HEK293 (cell line): ENCODE data around the gene SLC25A47.

ENCODE experiments used
- CTCF ChIA-PET: fragments of 350-600 bp; formaldehyde crosslinking; extraction: SDS; loops from one replicate; lab custom pipeline; 2021; ENCODE audit warnings: antibody characterized with exemption; lab: Yijun Ruan, JAX
- POLR2A ChIA-PET: fragments of 300-600 bp; formaldehyde crosslinking; extraction: SDS; loops from one replicate; lab custom pipeline; 2020; ENCODE audit warnings: antibody characterized with exemption, inconsistent platforms; lab: Yijun Ruan, JAX
- H3K27ac ChIP-seq: fragments of 200-500 bp; sonication (Bioruptor generic); 2 replicates; pipeline ENCODE4 v1.5.1; 2014; ENCODE audit warnings: low read depth, low read length, control low read depth, inconsistent platforms; ENCODE audit errors: extremely low read depth
- H3K36me3 ChIP-seq, 2 experiments: fragments of 200-500 bp in 1 of 2; sonication (Bioruptor generic) in 1 of 2; 1 replicate in 1 of 2; 2 replicates in 1 of 2; pipeline ENCODE4 v1.5.1; 2014 to 2017; ENCODE audit warnings: inconsistent platforms in 2 of 2, low read length in 2 of 2; ENCODE audit not compliant: control insufficient read depth in 2 of 2, insufficient read depth in 1 of 2
- H3K4me1 ChIP-seq: fragments of 200-500 bp; sonication (Bioruptor generic); 2 replicates; pipeline ENCODE4 v1.5.1; 2014; ENCODE audit warnings: mild to moderate bottlenecking, low read length, inconsistent platforms; ENCODE audit not compliant: control insufficient read depth, insufficient read depth
- H3K4me3 ChIP-seq: 2 replicates; pipeline ENCODE4 v1.5.1; 2011; ENCODE audit warnings: low read depth, mild to moderate bottlenecking, control low read depth, low read length, moderate library complexity
- H3K9me3 ChIP-seq: fragments of 200-500 bp; sonication (Bioruptor generic); 2 replicates; pipeline ENCODE4 v1.5.1; 2014; ENCODE audit warnings: low read depth, low read length, inconsistent platforms; ENCODE audit not compliant: control insufficient read depth, insufficient read depth
- BCL11B ChIP-seq: fragments of 450-650 bp; formaldehyde crosslinking; IDR thresholded peaks from 2 replicates; pipeline ENCODE4 v1.5.1; 2016; ENCODE audit warnings: low read depth, missing biosample characterization, missing genetic modification characterization
- CTCF ChIP-seq: fragments of 450-650 bp; formaldehyde crosslinking; IDR thresholded peaks from 2 replicates; pipeline ENCODE4 v1.5.1; 2016; ENCODE audit warnings: missing biosample characterization, missing genetic modification characterization
- GLI2 ChIP-seq: fragments of 450-650 bp; formaldehyde crosslinking; IDR thresholded peaks from 2 replicates; pipeline ENCODE4; 2017; ENCODE audit warnings: missing biosample characterization, missing genetic modification characterization, low read depth, borderline replicate concordance
- GLIS1 ChIP-seq: fragments of 450-650 bp; formaldehyde crosslinking; IDR thresholded peaks from 2 replicates; pipeline ENCODE4 v1.5.1; 2016; ENCODE audit warnings: missing biosample characterization, missing genetic modification characterization
- HOXC10 ChIP-seq: sonication (generic); formaldehyde crosslinking; IDR thresholded peaks from 2 replicates; pipeline ENCODE4 v1.8.1; 2023; ENCODE audit warnings: mild to moderate bottlenecking, missing genetic modification reagents
- HOXD13 ChIP-seq: sonication (generic); formaldehyde crosslinking; IDR thresholded peaks from 2 replicates; pipeline ENCODE4 v1.8.0; 2022; ENCODE audit warnings: missing genetic modification reagents, borderline replicate concordance
- RBAK ChIP-seq: fragments of 450-650 bp; formaldehyde crosslinking; IDR thresholded peaks from 2 replicates; pipeline ENCODE4 v1.5.1; 2016; ENCODE audit warnings: missing biosample characterization, missing genetic modification characterization
- REPIN1 ChIP-seq: fragments of 450-650 bp; formaldehyde crosslinking; IDR thresholded peaks from 2 replicates; pipeline ENCODE4 v1.5.1; 2017; ENCODE audit warnings: missing biosample characterization, missing genetic modification characterization, low read depth
- SALL2 ChIP-seq: fragments of 450-650 bp; formaldehyde crosslinking; IDR thresholded peaks from 2 replicates; pipeline ENCODE4 v1.5.0; 2017; ENCODE audit warnings: missing biosample characterization, mild to moderate bottlenecking, missing genetic modification characterization, borderline replicate concordance
- TCF7L2 ChIP-seq: IDR thresholded peaks from 2 replicates; pipeline ENCODE4 v1.6.1; 2011; ENCODE audit warnings: low read depth, mild to moderate bottlenecking, inconsistent platforms, low read length, moderate library complexity, borderline replicate concordance
- ZBTB21 ChIP-seq: fragments of 450-650 bp; formaldehyde crosslinking; IDR thresholded peaks from 2 replicates; pipeline ENCODE4 v1.5.1; 2017; ENCODE audit warnings: missing biosample characterization, missing genetic modification characterization
- ZBTB26 ChIP-seq: fragments of 450-650 bp; formaldehyde crosslinking; optimal IDR thresholded peaks from 2 replicates; pipeline ENCODE3; 2016; ENCODE audit warnings: missing biosample characterization, mild to moderate bottlenecking, missing genetic modification characterization
- ZBTB7A ChIP-seq: fragments of 450-650 bp; formaldehyde crosslinking; IDR thresholded peaks from 2 replicates; pipeline ENCODE4 v1.5.1; 2016; ENCODE audit warnings: low read depth, missing biosample characterization, missing genetic modification characterization
- ZFP3 ChIP-seq: fragments of 450-650 bp; formaldehyde crosslinking; IDR thresholded peaks from 2 replicates; pipeline ENCODE4 v1.5.1; 2016; ENCODE audit warnings: low read depth, missing biosample characterization, missing genetic modification characterization
- ZFP69B ChIP-seq: fragments of 450-650 bp; formaldehyde crosslinking; IDR thresholded peaks from 2 replicates; pipeline ENCODE4 v1.5.1; 2016; ENCODE audit warnings: missing biosample characterization, missing genetic modification characterization
- ZNF112 ChIP-seq: fragments of 450-650 bp; formaldehyde crosslinking; IDR thresholded peaks from 2 replicates; pipeline ENCODE4 v1.5.0; 2017; ENCODE audit warnings: missing biosample characterization, missing genetic modification characterization
- ZNF133 ChIP-seq: fragments of 450-650 bp; formaldehyde crosslinking; IDR thresholded peaks from 2 replicates; pipeline ENCODE4 v1.5.1; 2016; ENCODE audit warnings: missing biosample characterization, missing genetic modification characterization
- ZNF140 ChIP-seq: fragments of 450-650 bp; formaldehyde crosslinking; IDR thresholded peaks from 2 replicates; pipeline ENCODE4 v1.5.1; 2016; ENCODE audit warnings: missing biosample characterization, missing genetic modification characterization
- ZNF16 ChIP-seq: fragments of 450-650 bp; formaldehyde crosslinking; IDR thresholded peaks from 2 replicates; pipeline ENCODE4 v1.5.1; 2016; ENCODE audit warnings: low read depth, missing biosample characterization, missing genetic modification characterization
- ZNF202 ChIP-seq: fragments of 450-650 bp; formaldehyde crosslinking; IDR thresholded peaks from 2 replicates; pipeline ENCODE4 v1.5.1; 2016; ENCODE audit warnings: missing biosample characterization, missing genetic modification characterization, borderline replicate concordance
- ZNF292 ChIP-seq: fragments of 450-650 bp; formaldehyde crosslinking; IDR thresholded peaks from 2 replicates; pipeline ENCODE4 v1.5.1; 2016; ENCODE audit warnings: low read depth, missing biosample characterization, missing genetic modification characterization, borderline replicate concordance
- ZNF302 ChIP-seq: fragments of 450-650 bp; formaldehyde crosslinking; IDR thresholded peaks from 2 replicates; pipeline ENCODE4 v1.5.1; 2016; ENCODE audit warnings: missing biosample characterization, missing genetic modification characterization, low read depth
- ZNF324 ChIP-seq: fragments of 450-650 bp; formaldehyde crosslinking; IDR thresholded peaks from 2 replicates; pipeline ENCODE4 v1.5.1; 2016; ENCODE audit warnings: missing biosample characterization, missing genetic modification characterization
- ZNF530 ChIP-seq: fragments of 450-650 bp; formaldehyde crosslinking; IDR thresholded peaks from 2 replicates; pipeline ENCODE4 v1.5.1; 2016; ENCODE audit warnings: low read depth, missing biosample characterization, missing genetic modification characterization
- ZNF621 ChIP-seq: fragments of 450-650 bp; formaldehyde crosslinking; IDR thresholded peaks from 2 replicates; pipeline ENCODE4 v1.5.1; 2017; ENCODE audit warnings: missing biosample characterization, missing genetic modification characterization
- ZNF624 ChIP-seq: fragments of 450-650 bp; formaldehyde crosslinking; IDR thresholded peaks from 2 replicates; pipeline ENCODE4 v1.5.1; 2017; ENCODE audit warnings: missing biosample characterization, missing genetic modification characterization
- ZNF639 ChIP-seq: fragments of 450-650 bp; formaldehyde crosslinking; IDR thresholded peaks from 2 replicates; pipeline ENCODE4 v1.5.1; 2016; ENCODE audit warnings: missing biosample characterization, missing genetic modification characterization
- ZNF654 ChIP-seq: fragments of 450-650 bp; formaldehyde crosslinking; IDR thresholded peaks from 2 replicates; pipeline ENCODE4 v1.5.1; 2016; ENCODE audit warnings: low read depth, missing biosample characterization, missing genetic modification characterization
- ZNF707 ChIP-seq: fragments of 450-650 bp; formaldehyde crosslinking; IDR thresholded peaks from 2 replicates; pipeline ENCODE4 v1.5.1; 2016; ENCODE audit warnings: missing biosample characterization, missing genetic modification characterization
- ZNF785 ChIP-seq: fragments of 450-650 bp; formaldehyde crosslinking; IDR thresholded peaks from 2 replicates; pipeline ENCODE4 v1.5.1; 2016; ENCODE audit warnings: missing biosample characterization, missing genetic modification characterization
- ZSCAN18 ChIP-seq: fragments of 450-650 bp; formaldehyde crosslinking; IDR thresholded peaks from 2 replicates; pipeline ENCODE4 v1.5.1; 2016; ENCODE audit warnings: missing biosample characterization, missing genetic modification characterization

The SLC25A47 gene

GRCh38 chr14:100339766-100340422, 16.8 kb downstream of the SLC25A47 start:
- POLR2A ChIA-PET, result interaction anchor here (0.7 kb wide), 1 partner anchor 421 kb away, joined by 3 read pairs; no protein-coding TSS in a partner anchor
- CTCF ChIA-PET, result no interaction called here

GRCh38 chr14:100340423-100340813, 17.3 kb downstream of the SLC25A47 start:
- TF ChIP-seq ZNF202 (tag by site-specific recombination) (no peak), ZBTB21 (tag by site-specific recombination) (no peak), ZNF624 (tag by site-specific recombination) (no peak), ZBTB26 (tag by site-specific recombination) (no peak), ZNF302 (tag by site-specific recombination) (no peak), GLIS1 (tag by site-specific recombination) (no peak), CTCF (tag by site-specific recombination) (no peak), ZNF140 (tag by site-specific recombination) (no peak), ZNF639 (no peak), ZNF324 (tag by site-specific recombination) (no peak), REPIN1 (tag by site-specific recombination) (no peak), ZSCAN18 (no peak), SALL2 (tag by site-specific recombination) (no peak), ZNF621 (tag by site-specific recombination) (no peak), ZNF292 (tag by site-specific recombination) (no peak), ZFP3 (tag by site-specific recombination) (no peak), ZNF133 (tag by site-specific recombination) (no peak)
- TF ChIP-seq, all 188 proteins: peak for 0
- ChIA-PET CTCF (no interaction called here), POLR2A (no interaction called here)
- Histone ChIP-seq H3K9me3 (no peaks in the 10 kb centered on the region), H3K4me3 (no peak overlapping the region), H3K27ac (no peak overlapping the region), H3K36me3 (peaks cover 0 to 36% of the 10 kb centered on the region in 2 experiments; a peak in 2 of 3 replicates), H3K4me1 (no peaks in the 10 kb centered on the region)

More at GRCh38 chr14:100339766-100340422, 16.8 kb downstream of the SLC25A47 start:
- Histone ChIP-seq H3K4me1 (no peaks in the 10 kb centered on the region), H3K4me3 (no peak overlapping the region), H3K9me3 (no peaks in the 10 kb centered on the region), H3K27ac (no peak overlapping the region), H3K36me3 (peaks cover 0 to 38% of the 10 kb centered on the region in 2 experiments; a peak in 2 of 3 replicates)
- TF ChIP-seq TCF7L2 (no peak), ZNF707 (tag by site-specific recombination) (no peak), GLI2 (tag by site-specific recombination) (no peak), BCL11B (tag by site-specific recombination) (no peak), HOXC10 (CRISPR knock-in tag) (no peak), ZNF112 (no peak), ZFP3 (tag by site-specific recombination) (no peak), RBAK (no peak), ZFP69B (tag by site-specific recombination) (no peak), ZNF133 (tag by site-specific recombination) (no peak), ZNF785 (tag by site-specific recombination) (no peak), ZNF140 (tag by site-specific recombination) (no peak), HOXD13 (CRISPR knock-in tag) (no peak), ZNF16 (tag by site-specific recombination) (no peak), ZNF654 (tag by site-specific recombination) (no peak), ZBTB26 (tag by site-specific recombination) (no peak), ZBTB7A (tag by site-specific recombination) (no peak), ZNF530 (no peak), GLIS1 (tag by site-specific recombination) (no peak)
